Lung (tissue), 12 donors: Measurements from ENCODE around the gene MAP3K7CL. TPM values are rescaled to one million over a fixed set of nuclear protein-coding genes. Genes with fewer than 3 reads are reported as not detected.

Source experiments
- ATAC-seq: fragments of 200-7000 bp; cut with Tn5 transposase; one replicate; pipeline ENCODE4 v1.9.1; 2020; ENCODE audit warnings: moderate number of reproducible peaks; ENCODE audit not compliant: insufficient read depth, low FRiP score
- DNase-seq, 3 donors: peaks; one replicate each; pipeline ENCODE4 v3.0.0-alpha.2; 2013 to 2017
- H3K27ac ChIP-seq, 2 donors: one replicate each; pipeline ENCODE4 v1.5.1; 2013; ENCODE audit warnings: mild to moderate bottlenecking in 2 of 2, moderate library complexity in 2 of 2, control low read depth in 1 of 2, inconsistent platforms in 1 of 2, low read depth in 1 of 2, low read length in 1 of 2
- H3K27me3 ChIP-seq, 3 donors: one replicate each; pipeline ENCODE4 v1.5.1; 2013; ENCODE audit warnings: low read length in 2 of 3; ENCODE audit not compliant: control insufficient read depth in 3 of 3, insufficient read depth in 3 of 3
- H3K36me3 ChIP-seq, 4 donors: one replicate each; pipeline ENCODE4 v1.5.1; 2013; ENCODE audit warnings: low read length in 4 of 4, mild to moderate bottlenecking in 1 of 4, moderate library complexity in 1 of 4; ENCODE audit not compliant: control insufficient read depth in 4 of 4, insufficient read depth in 4 of 4
- H3K4me1 ChIP-seq, 5 donors: one replicate each; pipeline ENCODE4 v1.5.1; 2013; ENCODE audit warnings: low read length in 5 of 5, mild to moderate bottlenecking in 2 of 5, moderate library complexity in 1 of 5; ENCODE audit not compliant: control insufficient read depth in 5 of 5, insufficient read depth in 5 of 5
- H3K4me3 ChIP-seq: one replicate; pipeline ENCODE4 v1.5.1; 2013; ENCODE audit warnings: mild to moderate bottlenecking, control low read depth, moderate library complexity
- H3K9ac ChIP-seq, 2 donors: one replicate each; pipeline ENCODE4 v1.5.1; 2013; ENCODE audit warnings: low read length in 2 of 2, control low read depth in 1 of 2; ENCODE audit not compliant: insufficient read depth in 1 of 2
- H3K9me3 ChIP-seq, 4 donors: one replicate each; pipeline ENCODE4 v1.5.1; 2013; ENCODE audit warnings: low read length in 3 of 4, mild to moderate bottlenecking in 1 of 4, moderate library complexity in 1 of 4; ENCODE audit not compliant: control insufficient read depth in 4 of 4, insufficient read depth in 3 of 4
- CTCF ChIP-seq: IDR thresholded peaks from 2 replicates; pipeline ENCODE4 v1.5.1; 2012; ENCODE audit warnings: mild to moderate bottlenecking; ENCODE audit errors: control extremely low read depth, extremely low read depth
- WGBS, 2 donors: extraction: QIAGEN DNeasy Blood & Tissue Kit; methylation state at CpG; one replicate each; pipeline ENCODE4 v1.1.7; 2013; 5-methylcytosine and 5-hydroxymethylcytosine counted together
- polyA plus RNA-seq, 2 donors: library from polyadenylated mRNA; stranded (reverse); fragments of 200-250 nt; gene quantifications; one replicate each; pipeline ENCODE4 v1.2.1, GENCODE V29; 2013
- total RNA-seq, 2 donors: library from RNA; depleted of rRNA in 1 of 2; stranded (reverse); fragments of >200 nt in 1 of 2; gene quantifications; one replicate each; pipeline ENCODE4 v1.2.1, GENCODE V29; 2014 to 2021
- donor health status: control.
- donor health status: control.
- donor health status: Bipolar disorder and iron deficiency.
- donor health status: healthy.
- donor health status: DM: yes; HTN: yes; CAD: no.

The MAP3K7CL gene
- total and polyA plus RNA-seq, 4 donors, result 5.6 to 15.1 (median 8.3) TPM

- WGBS, 2 donors, result 27 to 55% methylated on average over 1 of the region's 1 CpG
- no peaks in the 10 kb centered on the region for H3K27me3 ChIP-seq
- TF ChIP-seq CTCF, result no peak
- ATAC-seq (peak; percentile 34), DNase-seq (no peak)
- H3K36me3 ChIP-seq, result no peaks in the 10 kb centered on the region
- H3K4me3 ChIP-seq, result no peak overlapping the region
- H3K9ac ChIP-seq, result no peak overlapping the region
- peak overlapping the region in 1 of 2 donors; percentile 0 for H3K27ac ChIP-seq
- peaks cover 5 to 19% (median 13%) of the 10 kb centered on the region in 5 donors for H3K4me1 ChIP-seq
- no peaks in the 10 kb centered on the region for H3K9me3 ChIP-seq
Observed at GRCh38 chr21:29184037-29184436, 53.6 kb downstream of the MAP3K7CL start.

GRCh38 chr21:29185172-29185571 is 54.7 kb downstream of the MAP3K7CL start:
- H3K4me1 ChIP-seq, result peaks cover 5 to 19% (median 13%) of the 10 kb centered on the region in 5 donors
- no peak for ATAC-seq
- H3K27me3 ChIP-seq, result no peaks in the 10 kb centered on the region

GRCh38 chr21:29185633-29186032 is 55.2 kb downstream of the MAP3K7CL start:
- DNase-seq, result no peak
- ATAC-seq, result no peak
- no peaks in the 10 kb centered on the region for H3K36me3 ChIP-seq
- no peak for TF ChIP-seq CTCF
- 87 to 96% methylated on average over 4 of the region's 4 CpGs for WGBS, 2 donors
- no peak overlapping the region for H3K9ac ChIP-seq
- H3K4me3 ChIP-seq, result no peak overlapping the region
- H3K9me3 ChIP-seq, result no peaks in the 10 kb centered on the region
- H3K27ac ChIP-seq, result no peak overlapping the region
- peaks cover 5 to 19% (median 13%) of the 10 kb centered on the region in 5 donors for H3K4me1 ChIP-seq
- H3K27me3 ChIP-seq, result no peaks in the 10 kb centered on the region

More at GRCh38 chr21:29185172-29185571, 54.7 kb downstream of the MAP3K7CL start:
- Histone ChIP-seq H3K9me3 (no peaks in the 10 kb centered on the region), H3K27ac (no peak overlapping the region), H3K9ac (no peak overlapping the region), H3K4me3 (no peak overlapping the region), H3K36me3 (no peaks in the 10 kb centered on the region)
- TF ChIP-seq CTCF, result no peak
- DNase-seq, result no peak
- WGBS, 2 donors, result 57 to 80% methylated on average over 1 of the region's 1 CpG

GRCh38 chr21:29186246-29186645 is 55.8 kb downstream of the MAP3K7CL start:
- Histone ChIP-seq H3K9ac (no peak overlapping the region), H3K27ac (no peak overlapping the region), H3K4me3 (no peak overlapping the region), H3K9me3 (no peaks in the 10 kb centered on the region), H3K4me1 (peaks cover 5 to 19% (median 13%) of the 10 kb centered on the region in 5 donors), H3K27me3 (no peaks in the 10 kb centered on the region), H3K36me3 (no peaks in the 10 kb centered on the region)
- no peak for TF ChIP-seq CTCF
- no peak for ATAC-seq
- DNase-seq, result no peak
